Measurements from ENCODE around the gene HPSE2.
"Not testable (repeated sequence)": the region's sequence is repeated elsewhere in the genome, so short reads cannot be mapped to it uniquely, and the experiment has no call there.

HPSE2 gene

DNA sequence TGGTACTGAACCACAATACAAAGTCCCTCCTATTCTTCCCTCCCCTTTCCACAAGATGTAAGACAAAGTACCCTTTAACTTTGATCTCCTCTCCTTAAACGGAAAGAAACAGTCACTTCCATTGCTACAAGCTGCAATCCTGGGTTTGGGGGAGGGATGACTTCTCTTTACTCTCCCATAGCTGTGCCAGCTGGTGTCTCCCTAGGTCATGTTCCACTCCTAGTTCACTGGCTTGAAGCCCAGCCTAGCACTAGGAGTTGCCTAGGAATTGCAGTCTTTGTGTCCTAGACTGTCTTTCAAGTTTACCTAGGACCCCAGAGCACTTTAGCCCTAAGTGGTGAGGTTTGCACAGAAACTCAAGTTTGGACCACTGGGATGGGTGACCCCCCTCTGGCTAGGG lies 311.1 kb downstream of the HPSE2 start:
- H3K27ac ChIP-seq (ENCODE audit: low read depth, low read length) = no peak overlapping the region
- H3K4me1 ChIP-seq (ENCODE audit: control insufficient read depth, insufficient read depth, low read length) = peaks cover 9% of the 10 kb centered on the region
- no peak overlapping the region for H3K9ac ChIP-seq (ENCODE audit: low read length)

DNA sequence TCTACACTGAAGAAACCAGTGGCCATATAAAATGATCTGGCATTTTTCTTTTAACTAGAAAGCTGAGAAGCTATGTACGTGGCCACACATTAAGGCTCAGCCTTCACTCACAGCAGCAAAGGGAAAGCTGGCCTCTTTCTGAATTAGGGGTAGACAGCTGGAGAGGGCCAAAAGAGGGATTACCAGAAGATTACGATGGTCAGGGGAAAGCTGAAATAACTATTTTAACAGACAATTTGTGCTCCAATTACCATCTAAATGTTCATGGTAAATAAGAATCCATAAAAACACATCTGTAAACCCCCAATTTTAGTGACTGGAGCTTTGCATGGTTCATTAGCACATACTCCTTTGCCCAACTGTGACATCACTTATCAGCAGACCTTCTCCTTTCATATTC lies 314.3 kb downstream of the HPSE2 start:
- H3K27ac ChIP-seq (ENCODE audit: low read depth, low read length) = no peak overlapping the region
- H3K4me1 ChIP-seq (ENCODE audit: control insufficient read depth, insufficient read depth, low read length) = peaks cover 14% of the 10 kb centered on the region
- H3K9ac ChIP-seq (ENCODE audit: low read length) = no peak overlapping the region
- no peaks in the 10 kb centered on the region for H3K27me3 ChIP-seq (ENCODE audit: control insufficient read depth, insufficient read depth, low read length)
- H3K4me3 ChIP-seq (ENCODE audit: low read length) = no peak overlapping the region
- H3K36me3 ChIP-seq (ENCODE audit: control insufficient read depth, insufficient read depth, low read length) = no peaks in the 10 kb centered on the region

More for the DNA sequence above, 311.1 kb downstream of the HPSE2 start:
- H3K27me3 ChIP-seq (ENCODE audit: control insufficient read depth, insufficient read depth, low read length) = no peaks in the 10 kb centered on the region
- H3K4me3 ChIP-seq (ENCODE audit: low read length) = no peak overlapping the region
- no peaks in the 10 kb centered on the region for H3K36me3 ChIP-seq (ENCODE audit: control insufficient read depth, insufficient read depth, low read length)

DNA sequence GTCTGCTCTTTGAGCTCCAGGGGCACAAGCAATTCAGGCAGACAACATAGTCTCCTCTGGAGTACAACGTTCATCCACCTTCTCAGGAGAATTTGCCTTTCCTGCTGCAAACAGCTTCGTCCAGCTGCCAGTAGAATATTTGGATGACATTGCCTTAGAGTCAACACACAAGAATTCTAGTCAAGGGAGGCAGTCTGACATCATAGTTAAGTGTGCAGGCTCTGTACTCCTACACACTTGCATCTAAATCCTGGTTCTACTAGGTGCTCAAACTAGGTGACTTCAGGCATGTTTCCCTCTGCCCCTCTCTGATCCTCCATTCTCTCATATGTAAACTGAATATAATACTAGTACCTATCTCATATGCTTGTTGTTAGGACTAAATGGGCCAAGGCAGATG lies 314.8 kb downstream of the HPSE2 start:
- Histone ChIP-seq H3K27ac (ENCODE audit: low read depth, low read length) (no peak overlapping the region), H3K36me3 (ENCODE audit: control insufficient read depth, insufficient read depth, low read length) (no peaks in the 10 kb centered on the region), H3K9ac (ENCODE audit: low read length) (no peak overlapping the region), H3K4me3 (ENCODE audit: low read length) (no peak overlapping the region), H3K27me3 (ENCODE audit: control insufficient read depth, insufficient read depth, low read length) (no peaks in the 10 kb centered on the region), H3K4me1 (ENCODE audit: control insufficient read depth, insufficient read depth, low read length) (peaks cover 15% of the 10 kb centered on the region)

DNA sequence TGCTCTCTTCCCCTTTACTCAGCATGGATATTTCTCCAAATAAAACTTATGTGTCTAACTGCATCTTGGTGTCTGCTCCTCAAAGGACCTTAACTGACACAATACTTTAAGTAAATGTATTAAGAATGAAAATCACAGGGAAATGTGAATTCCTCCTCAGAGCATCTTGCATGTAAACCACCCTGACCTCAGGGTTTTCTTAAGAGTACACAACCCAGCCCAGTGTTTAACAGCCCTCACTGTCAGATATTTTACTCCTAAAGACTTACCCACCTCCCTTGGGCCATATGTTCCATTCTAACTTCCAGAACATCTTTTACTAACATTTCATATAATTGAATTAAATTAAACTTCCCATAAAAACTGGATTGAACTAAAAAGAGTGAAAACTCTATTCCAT lies 315.3 kb downstream of the HPSE2 start:
- Histone ChIP-seq H3K36me3 (ENCODE audit: control insufficient read depth, insufficient read depth, low read length) (no peaks in the 10 kb centered on the region), H3K27ac (ENCODE audit: low read depth, low read length) (no peak overlapping the region), H3K27me3 (ENCODE audit: control insufficient read depth, insufficient read depth, low read length) (no peaks in the 10 kb centered on the region), H3K4me1 (ENCODE audit: control insufficient read depth, insufficient read depth, low read length) (peaks cover 15% of the 10 kb centered on the region), H3K9ac (ENCODE audit: low read length) (no peak overlapping the region), H3K4me3 (ENCODE audit: low read length) (no peak overlapping the region)

GRCh38 chr10:98919899-98920298 lies 315.8 kb downstream of the HPSE2 start:
- H3K4me1 ChIP-seq (ENCODE audit: control insufficient read depth, insufficient read depth, low read length) = peaks cover 15% of the 10 kb centered on the region
- no peaks in the 10 kb centered on the region for H3K27me3 ChIP-seq (ENCODE audit: control insufficient read depth, insufficient read depth, low read length)
- no peak overlapping the region for H3K4me3 ChIP-seq (ENCODE audit: low read length)
- H3K9ac ChIP-seq (ENCODE audit: low read length) = no peak overlapping the region
- no peaks in the 10 kb centered on the region for H3K36me3 ChIP-seq (ENCODE audit: control insufficient read depth, insufficient read depth, low read length)
- no peak overlapping the region for H3K27ac ChIP-seq (ENCODE audit: low read depth, low read length)

DNA sequence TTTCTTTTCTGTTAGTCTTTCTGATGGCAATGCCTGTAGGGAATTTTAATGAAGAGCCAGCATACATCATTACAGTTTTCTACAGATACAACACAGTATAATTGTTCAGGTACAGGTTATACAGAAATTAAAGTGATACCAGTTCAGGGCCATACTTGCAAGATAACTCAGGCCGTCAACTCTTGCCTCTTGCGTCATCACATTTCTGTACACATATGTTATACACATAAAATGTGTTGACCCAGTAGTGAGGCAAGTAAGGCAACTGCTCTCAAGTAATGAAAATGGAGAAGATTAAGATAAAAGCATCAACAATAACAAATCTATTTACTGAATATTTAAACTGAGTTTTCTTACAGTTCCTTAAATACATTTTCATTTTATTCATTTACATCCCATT lies 317.8 kb downstream of the HPSE2 start:
- H3K27ac ChIP-seq (ENCODE audit: low read depth, low read length) = no peak overlapping the region
- no peak overlapping the region for H3K9ac ChIP-seq (ENCODE audit: low read length)
- H3K36me3 ChIP-seq (ENCODE audit: control insufficient read depth, insufficient read depth, low read length) = no peaks in the 10 kb centered on the region
- peaks cover 15% of the 10 kb centered on the region for H3K4me1 ChIP-seq (ENCODE audit: control insufficient read depth, insufficient read depth, low read length)
- no peak overlapping the region for H3K4me3 ChIP-seq (ENCODE audit: low read length)
- H3K27me3 ChIP-seq (ENCODE audit: control insufficient read depth, insufficient read depth, low read length) = no peaks in the 10 kb centered on the region

DNA sequence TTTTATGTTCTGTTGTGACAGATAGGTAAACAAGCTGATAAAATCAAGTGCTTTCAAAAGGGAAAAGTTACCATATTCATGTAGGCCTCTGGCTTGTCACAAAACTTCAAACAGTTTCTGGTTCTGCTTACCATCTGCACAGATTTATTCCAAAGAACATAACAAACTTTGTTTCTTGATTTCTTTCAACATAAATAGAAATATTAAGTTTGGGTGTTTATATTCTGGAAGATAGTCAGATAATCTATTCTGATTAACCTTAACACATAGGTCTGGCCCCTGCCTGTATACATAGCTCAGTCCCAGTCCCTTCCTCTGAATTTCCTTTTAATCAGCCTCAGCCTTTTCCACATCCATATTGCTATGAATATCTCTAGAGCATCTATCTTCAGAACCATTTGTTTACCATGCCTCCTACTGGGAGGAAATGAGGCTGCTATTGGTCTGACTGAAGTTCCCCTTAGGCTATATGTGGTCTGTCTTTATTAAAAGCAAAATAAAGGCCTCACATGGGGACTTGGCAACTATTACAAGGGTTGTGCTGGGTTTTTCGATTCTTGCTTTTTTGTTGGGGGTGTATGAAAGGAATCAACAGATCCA lies 319.0 kb downstream of the HPSE2 start:
- Histone ChIP-seq H3K27me3 (ENCODE audit: control insufficient read depth, insufficient read depth, low read length) (no peaks in the 10 kb centered on the region), H3K36me3 (ENCODE audit: control insufficient read depth, insufficient read depth, low read length) (no peaks in the 10 kb centered on the region), H3K9ac (ENCODE audit: low read length) (no peak overlapping the region), H3K4me1 (ENCODE audit: control insufficient read depth, insufficient read depth, low read length) (peaks cover 15% of the 10 kb centered on the region), H3K4me3 (ENCODE audit: low read length) (no peak overlapping the region), H3K27ac (ENCODE audit: low read depth, low read length) (no peak overlapping the region)

- Histone ChIP-seq H3K4me1 (ENCODE audit: control insufficient read depth, insufficient read depth, low read length) (peaks cover 13% of the 10 kb centered on the region), H3K27me3 (ENCODE audit: control insufficient read depth, insufficient read depth, low read length) (no peaks in the 10 kb centered on the region), H3K4me3 (ENCODE audit: low read length) (no peak overlapping the region), H3K27ac (ENCODE audit: low read depth, low read length) (no peak overlapping the region), H3K9ac (ENCODE audit: low read length) (no peak overlapping the region), H3K36me3 (ENCODE audit: control insufficient read depth, insufficient read depth, low read length) (no peaks in the 10 kb centered on the region)
These were observed 319.7 kb downstream of the HPSE2 start for GRCh38 chr10:98915911-98916310.

DNA sequence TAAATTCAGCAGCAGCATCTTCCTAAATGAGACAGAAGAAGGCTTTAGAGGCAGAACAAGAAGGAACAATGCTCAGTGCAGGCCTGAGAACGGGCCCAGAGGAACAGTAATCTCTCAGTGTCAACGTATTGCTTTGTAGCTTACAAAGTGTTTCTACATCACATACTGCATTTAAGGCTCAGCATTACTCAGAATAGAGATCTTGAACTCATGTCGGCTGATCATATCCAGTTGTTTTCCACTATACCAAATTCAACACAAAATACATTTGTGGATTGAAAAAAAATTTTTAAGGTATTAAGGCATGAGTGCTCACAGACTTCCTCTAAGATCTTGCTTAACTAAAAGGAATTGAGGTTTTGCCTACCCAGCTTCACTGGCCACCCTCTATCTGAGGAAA lies 325.1 kb downstream of the HPSE2 start:
- Histone ChIP-seq H3K9ac (ENCODE audit: low read length) (no peak overlapping the region), H3K36me3 (ENCODE audit: control insufficient read depth, insufficient read depth, low read length) (no peaks in the 10 kb centered on the region), H3K27me3 (ENCODE audit: control insufficient read depth, insufficient read depth, low read length) (no peaks in the 10 kb centered on the region), H3K27ac (ENCODE audit: low read depth, low read length) (no peak overlapping the region), H3K4me1 (ENCODE audit: control insufficient read depth, insufficient read depth, low read length) (no peaks in the 10 kb centered on the region), H3K4me3 (ENCODE audit: low read length) (no peak overlapping the region)

GRCh38 chr10:98910048-98910447 lies 325.6 kb downstream of the HPSE2 start:
- Histone ChIP-seq H3K4me3 (ENCODE audit: low read length) (no peak overlapping the region), H3K36me3 (ENCODE audit: control insufficient read depth, insufficient read depth, low read length) (no peaks in the 10 kb centered on the region), H3K27ac (ENCODE audit: low read depth, low read length) (no peak overlapping the region), H3K27me3 (ENCODE audit: control insufficient read depth, insufficient read depth, low read length) (no peaks in the 10 kb centered on the region), H3K9ac (ENCODE audit: low read length) (no peak overlapping the region), H3K4me1 (ENCODE audit: control insufficient read depth, insufficient read depth, low read length) (no peaks in the 10 kb centered on the region)

- Histone ChIP-seq H3K36me3 (ENCODE audit: control insufficient read depth, insufficient read depth, low read length) (no peaks in the 10 kb centered on the region), H3K27ac (ENCODE audit: low read depth, low read length) (no peak overlapping the region), H3K4me1 (ENCODE audit: control insufficient read depth, insufficient read depth, low read length) (no peaks in the 10 kb centered on the region), H3K27me3 (ENCODE audit: control insufficient read depth, insufficient read depth, low read length) (no peaks in the 10 kb centered on the region), H3K9ac (ENCODE audit: low read length) (no peak overlapping the region), H3K4me3 (ENCODE audit: low read length) (no peak overlapping the region)
These were observed 326.8 kb downstream of the HPSE2 start for GRCh38 chr10:98908868-98909267.

DNA sequence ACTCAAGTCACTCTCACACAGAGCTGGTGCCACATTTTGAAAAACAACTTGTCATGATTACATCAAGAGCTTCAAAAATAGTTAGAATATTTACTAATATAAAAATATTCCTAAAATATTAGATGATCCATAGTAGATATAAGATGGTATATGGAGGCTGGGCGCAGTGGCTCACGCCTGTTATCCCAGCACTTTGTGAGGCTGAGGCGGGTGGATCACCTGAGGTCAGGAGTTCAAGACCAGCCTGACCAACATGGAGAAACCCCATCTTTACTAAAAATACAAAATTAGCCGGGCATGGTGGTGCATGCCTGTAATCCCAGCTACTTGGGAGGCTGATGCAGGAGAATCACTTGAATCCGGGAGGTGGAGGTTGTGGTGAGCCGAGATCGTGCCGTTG lies 327.4 kb downstream of the HPSE2 start:
- not testable (repeated sequence) for H3K27ac ChIP-seq (ENCODE audit: low read depth, low read length); H3K9ac ChIP-seq (ENCODE audit: low read length); H3K4me3 ChIP-seq (ENCODE audit: low read length); H3K36me3 ChIP-seq (ENCODE audit: control insufficient read depth, insufficient read depth, low read length); H3K4me1 ChIP-seq (ENCODE audit: control insufficient read depth, insufficient read depth, low read length); H3K27me3 ChIP-seq (ENCODE audit: control insufficient read depth, insufficient read depth, low read length)

- Histone ChIP-seq H3K27ac (ENCODE audit: low read depth, low read length) (no peak overlapping the region), H3K9ac (ENCODE audit: low read length) (no peak overlapping the region), H3K27me3 (ENCODE audit: control insufficient read depth, insufficient read depth, low read length) (no peaks in the 10 kb centered on the region), H3K4me1 (ENCODE audit: control insufficient read depth, insufficient read depth, low read length) (no peaks in the 10 kb centered on the region), H3K4me3 (ENCODE audit: low read length) (no peak overlapping the region), H3K36me3 (ENCODE audit: control insufficient read depth, insufficient read depth, low read length) (no peaks in the 10 kb centered on the region)
These were observed 334.1 kb downstream of the HPSE2 start for GRCh38 chr10:98901441-98902110.
